Mesendoderm (in vitro differentiated cells): Measurements from ENCODE around the gene CLEC11A.
"Not testable (repeated sequence)": the region's sequence is repeated elsewhere in the genome, so short reads cannot be mapped to it uniquely, and the experiment has no call there.

Source experiments
- DNase-seq: peaks from one replicate; pipeline ENCODE4 v3.0.0; 2013
- H2AK5ac ChIP-seq: 2 replicates; pipeline ENCODE4 v1.6.1; 2013; ENCODE audit warnings: low read length, inconsistent platforms
- H2BK120ac ChIP-seq: 2 replicates; pipeline ENCODE4 v1.6.1; 2013; ENCODE audit warnings: low read depth, mild to moderate bottlenecking, low read length, moderate library complexity, mixed read lengths
- H2BK15ac ChIP-seq: replicated peaks from 2 replicates; pipeline ENCODE4 v1.6.1; 2013; ENCODE audit warnings: low read depth, mild to moderate bottlenecking, moderate library complexity
- H2BK5ac ChIP-seq: 2 replicates; pipeline ENCODE4 v1.6.1; 2013; ENCODE audit warnings: low read length, inconsistent platforms
- H3K18ac ChIP-seq: 2 replicates; pipeline ENCODE4 v1.6.1; 2013; ENCODE audit warnings: mild to moderate bottlenecking, low read length, mixed read lengths
- H3K23ac ChIP-seq: one replicate; pipeline ENCODE4 v1.6.1; 2013; ENCODE audit warnings: low read length
- H3K27ac ChIP-seq: 2 replicates; pipeline ENCODE4 v1.5.1; 2013; ENCODE audit warnings: low read depth, mild to moderate bottlenecking, inconsistent platforms, low read length, moderate library complexity
- H3K27me3 ChIP-seq: 2 replicates; pipeline ENCODE4 v1.6.1; 2013; ENCODE audit warnings: low read length, control low read depth, mild to moderate bottlenecking, inconsistent platforms; ENCODE audit not compliant: insufficient read depth, poor library complexity
- H3K36me3 ChIP-seq: 2 replicates; pipeline ENCODE4 v1.6.1; 2013; ENCODE audit warnings: low read length, inconsistent platforms; ENCODE audit not compliant: control insufficient read depth, insufficient read depth
- H3K4ac ChIP-seq: one replicate; pipeline ENCODE4 v1.6.1; 2013; ENCODE audit warnings: low read depth, mild to moderate bottlenecking, low read length, moderate library complexity
- H3K4me1 ChIP-seq: 2 replicates; pipeline ENCODE4 v1.6.1; 2013; ENCODE audit warnings: low read depth, low read length, inconsistent platforms; ENCODE audit not compliant: control insufficient read depth
- H3K4me2 ChIP-seq: 2 replicates; pipeline ENCODE4 v1.6.1; 2013; ENCODE audit warnings: low read length
- H3K4me3 ChIP-seq: 2 replicates; pipeline ENCODE4 v1.5.1; 2013; ENCODE audit warnings: mild to moderate bottlenecking, low read length
- H3K56ac ChIP-seq: one replicate; pipeline ENCODE4 v1.6.1; 2013; ENCODE audit warnings: low read length
- H3K79me1 ChIP-seq: 2 replicates; pipeline ENCODE4 v1.6.1; 2013; ENCODE audit warnings: low read length, inconsistent platforms
- H3K79me2 ChIP-seq: 2 replicates; pipeline ENCODE4 v1.6.1; 2013; ENCODE audit warnings: mild to moderate bottlenecking, low read length; ENCODE audit not compliant: control insufficient read depth, insufficient read depth
- H3K9ac ChIP-seq: 2 replicates; pipeline ENCODE4 v1.6.1; 2013; ENCODE audit warnings: low read length, inconsistent platforms
- H4K5ac ChIP-seq: one replicate; pipeline ENCODE4 v1.6.1; 2013; ENCODE audit warnings: low read length
- H4K8ac ChIP-seq: one replicate; pipeline ENCODE4 v1.6.1; 2013; ENCODE audit warnings: low read depth, mild to moderate bottlenecking, control low read depth, low read length, moderate library complexity
- WGBS: extraction: QIAGEN DNeasy Blood & Tissue Kit; methylation state at CpG from one replicate; pipeline ENCODE4 v1.1.7; 2013; ENCODE audit warnings: low lambda C conversion rate, missing lambda C conversion rate; ENCODE audit not compliant: insufficient coverage; ENCODE audit errors: extremely low coverage; 5-methylcytosine and 5-hydroxymethylcytosine counted together

The CLEC11A gene

GRCh38 chr19:50753879-50754278 lies 30.7 kb downstream of the CLEC11A start:
- H3K27ac ChIP-seq, result no peak overlapping the region
- H4K8ac ChIP-seq, result no peak overlapping the region
- H4K5ac ChIP-seq, result no peak overlapping the region
- no peak overlapping the region for H2BK120ac ChIP-seq
- no peak for DNase-seq
- H3K4me2 ChIP-seq, result no peak overlapping the region
- no peaks in the 10 kb centered on the region for H3K27me3 ChIP-seq
- H2BK5ac ChIP-seq, result no peak overlapping the region
- H3K4ac ChIP-seq, result no peak overlapping the region
- no peak overlapping the region for H3K23ac ChIP-seq
- no peak overlapping the region for H3K9ac ChIP-seq
- no peak overlapping the region for H3K56ac ChIP-seq
- no peaks in the 10 kb centered on the region for H3K79me1 ChIP-seq
- no peaks in the 10 kb centered on the region for H3K79me2 ChIP-seq
- no peaks in the 10 kb centered on the region for H3K4me1 ChIP-seq
- H2AK5ac ChIP-seq, result no peak overlapping the region
- H2BK15ac ChIP-seq, result no peak overlapping the region
- no peaks in the 10 kb centered on the region for H3K36me3 ChIP-seq
- no peak overlapping the region for H3K4me3 ChIP-seq
- WGBS, result no CpG with 5 or more reads among the region's 4 CpGs
- no peak overlapping the region for H3K18ac ChIP-seq

GRCh38 chr19:50756244-50756643 lies 33.1 kb downstream of the CLEC11A start:
- H2BK120ac ChIP-seq, H2AK5ac ChIP-seq, H3K18ac ChIP-seq, H4K5ac ChIP-seq, H3K27ac ChIP-seq, H3K27me3 ChIP-seq, H3K23ac ChIP-seq, H2BK15ac ChIP-seq, H4K8ac ChIP-seq, H3K56ac ChIP-seq, H3K4me1 ChIP-seq, H2BK5ac ChIP-seq, H3K36me3 ChIP-seq, H3K79me2 ChIP-seq, H3K4me3 ChIP-seq, DNase-seq, H3K4ac ChIP-seq, H3K4me2 ChIP-seq, H3K9ac ChIP-seq, H3K79me1 ChIP-seq: not testable (repeated sequence)
- no CpG with 5 or more reads among the region's 8 CpGs for WGBS

GRCh38 chr19:50757624-50758023 lies 34.5 kb downstream of the CLEC11A start:
- no CpG with 5 or more reads among the region's 3 CpGs for WGBS
- H3K23ac ChIP-seq, H2BK5ac ChIP-seq, H2BK15ac ChIP-seq, H3K4me2 ChIP-seq, H3K27me3 ChIP-seq, H3K56ac ChIP-seq, H2AK5ac ChIP-seq, H4K5ac ChIP-seq, DNase-seq, H3K4me1 ChIP-seq, H3K4me3 ChIP-seq, H3K27ac ChIP-seq, H3K36me3 ChIP-seq, H3K4ac ChIP-seq, H3K79me2 ChIP-seq, H2BK120ac ChIP-seq, H4K8ac ChIP-seq, H3K9ac ChIP-seq, H3K18ac ChIP-seq, H3K79me1 ChIP-seq: not testable (repeated sequence)

- not testable (repeated sequence) for H3K79me2 ChIP-seq, H3K4ac ChIP-seq, H3K4me3 ChIP-seq, DNase-seq, H3K79me1 ChIP-seq, H3K56ac ChIP-seq, H3K4me1 ChIP-seq, H2AK5ac ChIP-seq, H3K27ac ChIP-seq, H3K18ac ChIP-seq, H4K5ac ChIP-seq, H2BK5ac ChIP-seq, H2BK15ac ChIP-seq, H3K23ac ChIP-seq, H3K36me3 ChIP-seq, H3K27me3 ChIP-seq, H4K8ac ChIP-seq, H3K4me2 ChIP-seq, H3K9ac ChIP-seq, H2BK120ac ChIP-seq
- no CpG with 5 or more reads among the region's 18 CpGs for WGBS
Measured at GRCh38 chr19:50759076-50759475, 35.9 kb downstream of the CLEC11A start.

- peak; percentile 54 for DNase-seq
- no peak overlapping the region for H4K8ac ChIP-seq
- no CpG with 5 or more reads among the region's 4 CpGs for whole genome bisulfite sequencing
- no peaks in the 10 kb centered on the region for H3K4me1 ChIP-seq
- H3K9ac ChIP-seq, result no peak overlapping the region
- H2BK15ac ChIP-seq, result no peak overlapping the region
- H2BK5ac ChIP-seq, result no peak overlapping the region
- no peak overlapping the region for H2BK120ac ChIP-seq
- H2AK5ac ChIP-seq, result no peak overlapping the region
- H3K79me2 ChIP-seq, result no peaks in the 10 kb centered on the region
- no peaks in the 10 kb centered on the region for H3K79me1 ChIP-seq
- no peak overlapping the region for H3K4me3 ChIP-seq
- no peak overlapping the region for H4K5ac ChIP-seq
- no peaks in the 10 kb centered on the region for H3K36me3 ChIP-seq
- no peak overlapping the region for H3K56ac ChIP-seq
- H3K4ac ChIP-seq, result no peak overlapping the region
- H3K23ac ChIP-seq, result no peak overlapping the region
- H3K4me2 ChIP-seq, result no peak overlapping the region
- H3K18ac ChIP-seq, result no peak overlapping the region
- H3K27me3 ChIP-seq, result no peaks in the 10 kb centered on the region
- no peak overlapping the region for H3K27ac ChIP-seq
Measured at GRCh38 chr19:50759886-50760285, 36.7 kb downstream of the CLEC11A start.

- H3K4me1 ChIP-seq, H2BK15ac ChIP-seq, H3K79me1 ChIP-seq, H3K27me3 ChIP-seq, H3K79me2 ChIP-seq, H3K36me3 ChIP-seq, H4K8ac ChIP-seq, H2BK120ac ChIP-seq, H4K5ac ChIP-seq, H3K4ac ChIP-seq, H2BK5ac ChIP-seq, DNase-seq, H3K56ac ChIP-seq, H3K9ac ChIP-seq, H3K4me2 ChIP-seq, H3K23ac ChIP-seq, H3K27ac ChIP-seq, H3K18ac ChIP-seq, H3K4me3 ChIP-seq, H2AK5ac ChIP-seq: not testable (repeated sequence)
- WGBS, result no CpG with 5 or more reads among the region's 3 CpGs
Measured at GRCh38 chr19:50761501-50761900, 38.3 kb downstream of the CLEC11A start.
